Endothelial cell of umbilical vein (primary cell): ENCODE data around the gene TFAM. TPM values are rescaled to one million over a fixed set of nuclear protein-coding genes. Genes with fewer than 3 reads are reported as not detected.

Experiments
- BruUV-seq: library from RNA; stranded (reverse); fragments of 400-500 nt; replicated peaks from 2 replicates; lab custom pipeline; 2021; lab: Mats Ljungman, UMichigan
- CTCF ChIA-PET: fragments of 300-600, 350-600 bp; sonication (Branson Sonifier 250); formaldehyde crosslinking; loops from one replicate; lab custom pipeline; 2021; ENCODE audit warnings: antibody characterized with exemption, inconsistent platforms; lab: Charles Lee
- POLR2A ChIA-PET: fragments of 300-600, 350-600 bp; sonication (Branson Sonifier 250); formaldehyde crosslinking; loops from one replicate; lab custom pipeline; 2021; ENCODE audit warnings: antibody characterized with exemption, inconsistent platforms; lab: Charles Lee
- DNase-seq: peaks from one replicate; pipeline ENCODE4 v3.0.0-alpha.2; 2011; ENCODE audit warnings: low read depth, low spot score
- FAIRE-seq: peaks from 2 replicates; lab custom pipeline; 2011; peaks lifted over from hg19 to GRCh38; lab: Jason Lieb, UNC
- H2AFZ ChIP-seq: 2 replicates; pipeline ENCODE4 v1.6.0; 2012; ENCODE audit warnings: low read depth, low read length, control low read depth, inconsistent platforms
- H3K27ac ChIP-seq: 2 replicates; pipeline ENCODE4 v1.5.1; 2011; ENCODE audit warnings: low read depth, mild to moderate bottlenecking, control low read depth, low read length, moderate library complexity; ENCODE audit not compliant: insufficient read depth
- H3K27me3 ChIP-seq, 2 experiments: 2 replicates each; pipeline versions ENCODE4 v1.6.0 to v1.6.1; 2011; ENCODE audit warnings: low read length in 2 of 2, mixed read lengths in 1 of 2; ENCODE audit not compliant: control insufficient read depth in 2 of 2, insufficient read depth in 2 of 2
- H3K36me3 ChIP-seq, 2 experiments: 2 replicates in 1 of 2; 3 replicates in 1 of 2; pipeline ENCODE4 v1.5.1; 2011; ENCODE audit warnings: low read length in 2 of 2, mild to moderate bottlenecking in 1 of 2, moderate library complexity in 1 of 2; ENCODE audit not compliant: control insufficient read depth in 2 of 2, insufficient read depth in 2 of 2; ENCODE audit errors: extremely low read depth in 1 of 2
- H3K4me1 ChIP-seq: 3 replicates; pipeline ENCODE4 v1.5.1; 2011; ENCODE audit warnings: mild to moderate bottlenecking, low read length; ENCODE audit not compliant: control insufficient read depth, insufficient read depth; ENCODE audit errors: extremely low read depth
- H3K4me2 ChIP-seq: 2 replicates; pipeline ENCODE4 v1.6.1; 2011; ENCODE audit warnings: low read length, control low read depth, mixed read lengths; ENCODE audit not compliant: insufficient read depth
- H3K4me3 ChIP-seq, 3 experiments: fragments of 200-600 bp in 1 of 3; sonication (generic), shearing (Covaris generic) in 1 of 3; replicated peaks in 1 of 3; 2 replicates each; pipeline ENCODE4 v1.5.1; 2011 to 2016; ENCODE audit warnings: control low read depth in 3 of 3, low read length in 3 of 3, mild to moderate bottlenecking in 2 of 3, inconsistent platforms in 1 of 3, low read depth in 1 of 3, moderate library complexity in 1 of 3; ENCODE audit not compliant: insufficient read depth in 1 of 3
- H3K79me2 ChIP-seq: 2 replicates; pipeline ENCODE4 v1.6.0; 2012; ENCODE audit warnings: low read length, inconsistent platforms; ENCODE audit not compliant: control insufficient read depth, insufficient read depth
- H3K9ac ChIP-seq: replicated peaks from 2 replicates; pipeline ENCODE3; 2011; ENCODE audit warnings: low read length, control low read depth; ENCODE audit not compliant: insufficient read depth; ENCODE audit errors: extremely low read depth
- H3K9me1 ChIP-seq: replicated peaks from 3 replicates; pipeline ENCODE4 v1.6.0; 2011; ENCODE audit warnings: mild to moderate bottlenecking, low read length; ENCODE audit not compliant: control insufficient read depth, insufficient read depth; ENCODE audit errors: extremely low read depth
- H3K9me3 ChIP-seq: replicated peaks from 2 replicates; pipeline ENCODE4 v1.5.1; 2012; ENCODE audit warnings: low read length, inconsistent platforms; ENCODE audit not compliant: control insufficient read depth, insufficient read depth
- H4K20me1 ChIP-seq: replicated peaks from 2 replicates; pipeline ENCODE3; 2011; ENCODE audit warnings: mild to moderate bottlenecking, low read length; ENCODE audit not compliant: control insufficient read depth, insufficient read depth; ENCODE audit errors: extremely low read depth
- EZH2 ChIP-seq: IDR thresholded peaks from 2 replicates; pipeline ENCODE4 v1.6.1; 2012; ENCODE audit warnings: borderline replicate concordance, low read depth, mild to moderate bottlenecking, moderate library complexity, low read length, inconsistent platforms; ENCODE audit not compliant: severe bottlenecking
- FOS ChIP-seq: IDR thresholded peaks from 2 replicates; pipeline ENCODE4 v1.6.1; 2011; ENCODE audit warnings: mild to moderate bottlenecking, low read length, moderate library complexity, borderline replicate concordance; ENCODE audit not compliant: insufficient read depth
- GATA2 ChIP-seq: IDR thresholded peaks from 2 replicates; pipeline ENCODE4 v1.7.0; 2011; ENCODE audit warnings: low read depth, mild to moderate bottlenecking, moderate library complexity, mixed read lengths, low read length; ENCODE audit not compliant: insufficient read length, insufficient read depth
- JUN ChIP-seq: IDR thresholded peaks from 2 replicates; pipeline ENCODE4 v1.6.1; 2011; ENCODE audit warnings: borderline replicate concordance, low read depth; ENCODE audit not compliant: insufficient read length, insufficient read depth
- MYC ChIP-seq: IDR thresholded peaks from one replicate; pipeline ENCODE4 v1.6.1; 2011; ENCODE audit warnings: mild to moderate bottlenecking, low read depth, low read length
- POLR2A ChIP-seq: IDR thresholded peaks from 2 replicates; pipeline ENCODE4 v1.6.1; 2012; ENCODE audit warnings: low read depth, mild to moderate bottlenecking, control low read depth, low read length
- POLR2AphosphoS5 ChIP-seq: IDR thresholded peaks from 2 replicates; pipeline ENCODE4 v1.6.1; 2012; ENCODE audit warnings: low read depth, mild to moderate bottlenecking, control low read depth, low read length, moderate library complexity; ENCODE audit not compliant: insufficient read depth
- dilution Hi-C: fragments of 300-500 bp; cut with MboI; formaldehyde crosslinking; loops from one replicate; pipeline ENCODE4 v1.15.0; 2019; ENCODE audit warnings: low sequenced_read_pairs; ENCODE audit not compliant: extremely low pct_ligation_motif_present
- intact Hi-C: fragments of 100-400 bp; cut with micrococcal nuclease; formaldehyde crosslinking; loops from one replicate; pipeline ENCODE4 v1.10.0; 2022
- polyA plus RNA-seq, 4 experiments: library from polyadenylated mRNA; depleted of rRNA in 3 of 4; stranded (reverse) in 3 of 4; unstranded in 1 of 4; fragments of >200 nt; gene quantifications; 2 replicates each; pipeline versions ENCODE4 v1.2.1 to v1.2.3, GENCODE V29; 2011 to 2012; ENCODE audit warnings: missing spikeins in 1 of 4
- total RNA-seq: library from RNA; stranded (reverse); gene quantifications from 2 replicates; pipeline ENCODE4 v1.2.3, GENCODE V29; 2021
- TF ChIP-seq, protein P1 (sequence below), 2 donors: IDR thresholded peaks; 1 replicate in 1 of 2; 2 replicates in 1 of 2; pipeline ENCODE4 v1.5.1; 2011; ENCODE audit warnings: low read length in 2 of 2, mild to moderate bottlenecking in 2 of 2, moderate library complexity in 2 of 2, control low read depth in 1 of 2, inconsistent platforms in 1 of 2, low read depth in 1 of 2; ENCODE audit not compliant: insufficient read depth in 1 of 2; ENCODE audit errors: extremely low read depth in 1 of 2
- TF ChIP-seq, protein P2 (sequence below): IDR thresholded peaks from 2 replicates; pipeline ENCODE4 v1.6.1; 2011; ENCODE audit not compliant: insufficient read depth, insufficient read length

The TFAM gene
- total and polyA plus RNA-seq, 2 donors (not counting 3 experiments of a cell fraction or from before 2014, with no cell fraction given): 21.3 to 45.1 TPM

- TF ChIP-seq POLR2A: no peak
- Histone ChIP-seq H3K4me3 (no peak overlapping the region), H3K27ac (no peak overlapping the region), H3K36me3 (no peaks in the 10 kb centered on the region), H2AFZ (no peak overlapping the region), H4K20me1 (no peaks in the 10 kb centered on the region), H3K4me2 (no peak overlapping the region), H3K9me1 (no peaks in the 10 kb centered on the region), H3K27me3 (peaks cover 0 to 6% of the 10 kb centered on the region in 2 experiments), H3K9me3 (no peaks in the 10 kb centered on the region), H3K79me2 (no peaks in the 10 kb centered on the region), H3K4me1 (no peaks in the 10 kb centered on the region), H3K9ac (no peak overlapping the region)
- ChIA-PET POLR2A (no interaction called here), CTCF (no interaction called here)
- intact Hi-C loops (no loop called here), dilution Hi-C loops (no loop called here)
- FAIRE-seq (no peak), DNase-seq (no peak)
- no TSS peak for BruUV-seq
These were observed 24.9 kb downstream of the TFAM start for GRCh38 chr10:58409956-58410610.

- no TSS peak for BruUV-seq
- Histone ChIP-seq H2AFZ (no peak overlapping the region), H3K9me1 (no peaks in the 10 kb centered on the region), H3K4me2 (no peak overlapping the region), H3K36me3 (no peaks in the 10 kb centered on the region), H3K9ac (no peak overlapping the region), H3K27me3 (peaks cover 0 to 6% of the 10 kb centered on the region in 2 experiments), H3K9me3 (no peaks in the 10 kb centered on the region), H3K4me1 (no peaks in the 10 kb centered on the region), H3K79me2 (no peaks in the 10 kb centered on the region), H3K4me3 (no peak overlapping the region), H4K20me1 (no peaks in the 10 kb centered on the region), H3K27ac (no peak overlapping the region)
- POLR2A ChIA-PET: no interaction called here
- CTCF ChIA-PET: interaction anchor here (1.1 kb wide), 1 partner anchor 26 kb away, joined by 3 read pairs; no protein-coding TSS in a partner anchor
- intact Hi-C loops: no loop called here
- no peak for FAIRE-seq
- TF ChIP-seq POLR2AphosphoS5: no peak
- no peak for TF ChIP-seq POLR2A
- TF ChIP-seq JUN: no peak
- TF ChIP-seq EZH2: no peak
- TF ChIP-seq GATA2: no peak
- TF ChIP-seq FOS: no peak
- no peak for TF ChIP-seq MYC
- TF ChIP-seq, protein P1, sequence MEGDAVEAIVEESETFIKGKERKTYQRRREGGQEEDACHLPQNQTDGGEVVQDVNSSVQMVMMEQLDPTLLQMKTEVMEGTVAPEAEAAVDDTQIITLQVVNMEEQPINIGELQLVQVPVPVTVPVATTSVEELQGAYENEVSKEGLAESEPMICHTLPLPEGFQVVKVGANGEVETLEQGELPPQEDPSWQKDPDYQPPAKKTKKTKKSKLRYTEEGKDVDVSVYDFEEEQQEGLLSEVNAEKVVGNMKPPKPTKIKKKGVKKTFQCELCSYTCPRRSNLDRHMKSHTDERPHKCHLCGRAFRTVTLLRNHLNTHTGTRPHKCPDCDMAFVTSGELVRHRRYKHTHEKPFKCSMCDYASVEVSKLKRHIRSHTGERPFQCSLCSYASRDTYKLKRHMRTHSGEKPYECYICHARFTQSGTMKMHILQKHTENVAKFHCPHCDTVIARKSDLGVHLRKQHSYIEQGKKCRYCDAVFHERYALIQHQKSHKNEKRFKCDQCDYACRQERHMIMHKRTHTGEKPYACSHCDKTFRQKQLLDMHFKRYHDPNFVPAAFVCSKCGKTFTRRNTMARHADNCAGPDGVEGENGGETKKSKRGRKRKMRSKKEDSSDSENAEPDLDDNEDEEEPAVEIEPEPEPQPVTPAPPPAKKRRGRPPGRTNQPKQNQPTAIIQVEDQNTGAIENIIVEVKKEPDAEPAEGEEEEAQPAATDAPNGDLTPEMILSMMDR (IDR thresholded peaks at IDR 0.05; ENCODE audit: extremely low read depth in 1 of 2, insufficient read depth in 1 of 2, low read depth in 1 of 2, low read length in 2 of 2): no peak
- TF ChIP-seq, protein P2, sequence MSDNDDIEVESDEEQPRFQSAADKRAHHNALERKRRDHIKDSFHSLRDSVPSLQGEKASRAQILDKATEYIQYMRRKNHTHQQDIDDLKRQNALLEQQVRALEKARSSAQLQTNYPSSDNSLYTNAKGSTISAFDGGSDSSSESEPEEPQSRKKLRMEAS: no peak
- DNase-seq: no peak
- dilution Hi-C loops: no loop called here
These were observed 27.3 kb downstream of the TFAM start for GRCh38 chr10:58412502-58412961.
